Right lobe of liver (tissue), 4 donors: Measurements from ENCODE around the gene AREG.

Experiments used
- POLR2A ChIP-seq: fragments of 450-650 bp; IDR thresholded peaks from one replicate; pipeline ENCODE4 v1.6.1; 2017; ENCODE audit warnings: antibody characterized with exemption, mild to moderate bottlenecking
- TF ChIP-seq, protein P1 (sequence below), 4 donors: fragments of 200-600 bp in 3 of 4; fragments of 450-650 bp in 1 of 4; IDR thresholded peaks; one replicate each; pipeline versions ENCODE4 v1.5.1 to v1.8.0; 2016 to 2022; ENCODE audit warnings: antibody characterized with exemption in 4 of 4, mild to moderate bottlenecking in 2 of 4
- donor health status: DM: no; HTN: no; CAD: no.
- donor health status: DM: no; HTN: no; CAD: no.
- donor health status: DM: no; HTN: yes; CAD: no.

DNA sequence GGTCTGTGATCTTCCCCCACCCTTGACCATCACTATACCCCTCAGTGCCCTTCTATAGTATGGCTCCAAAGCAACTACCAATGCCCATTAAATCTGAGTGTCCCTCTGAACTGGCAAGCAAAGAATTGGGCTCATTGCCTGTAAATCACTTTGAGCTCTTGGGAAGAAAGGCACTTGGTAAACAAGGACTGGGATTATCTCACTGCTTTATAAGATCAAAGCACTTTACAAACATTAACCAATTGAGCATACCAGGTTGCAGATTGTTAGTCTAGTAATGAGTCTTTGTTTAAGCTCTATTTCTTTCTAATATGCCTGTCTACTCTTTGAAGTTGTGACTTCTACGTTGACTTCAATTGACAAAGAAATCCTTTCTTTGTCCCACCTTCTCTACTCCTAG, 34.1 kb downstream of the AREG start:
- TF ChIP-seq, protein P1, sequence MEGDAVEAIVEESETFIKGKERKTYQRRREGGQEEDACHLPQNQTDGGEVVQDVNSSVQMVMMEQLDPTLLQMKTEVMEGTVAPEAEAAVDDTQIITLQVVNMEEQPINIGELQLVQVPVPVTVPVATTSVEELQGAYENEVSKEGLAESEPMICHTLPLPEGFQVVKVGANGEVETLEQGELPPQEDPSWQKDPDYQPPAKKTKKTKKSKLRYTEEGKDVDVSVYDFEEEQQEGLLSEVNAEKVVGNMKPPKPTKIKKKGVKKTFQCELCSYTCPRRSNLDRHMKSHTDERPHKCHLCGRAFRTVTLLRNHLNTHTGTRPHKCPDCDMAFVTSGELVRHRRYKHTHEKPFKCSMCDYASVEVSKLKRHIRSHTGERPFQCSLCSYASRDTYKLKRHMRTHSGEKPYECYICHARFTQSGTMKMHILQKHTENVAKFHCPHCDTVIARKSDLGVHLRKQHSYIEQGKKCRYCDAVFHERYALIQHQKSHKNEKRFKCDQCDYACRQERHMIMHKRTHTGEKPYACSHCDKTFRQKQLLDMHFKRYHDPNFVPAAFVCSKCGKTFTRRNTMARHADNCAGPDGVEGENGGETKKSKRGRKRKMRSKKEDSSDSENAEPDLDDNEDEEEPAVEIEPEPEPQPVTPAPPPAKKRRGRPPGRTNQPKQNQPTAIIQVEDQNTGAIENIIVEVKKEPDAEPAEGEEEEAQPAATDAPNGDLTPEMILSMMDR (IDR thresholded peaks at IDR 0.05) = no peak
- no peak for TF ChIP-seq POLR2A
